SK-N-SH treated with all-trans-retinoic acid at 6 μM for 48 hours (cell line): Measurements from ENCODE around the gene SLC39A3.

ENCODE experiments used
- BACH2 ChIP-seq: fragments of 250-450 bp; sonication (Bioruptor Pico); IDR thresholded peaks from 2 replicates; pipeline ENCODE4 v1.9.0; 2021; ENCODE audit warnings: mild to moderate bottlenecking, borderline replicate concordance
- CSRNP3 ChIP-seq: fragments of 250-450 bp; sonication (Bioruptor Pico); IDR thresholded peaks from 2 replicates; pipeline ENCODE4 v1.5.1; 2021; ENCODE audit warnings: mild to moderate bottlenecking, moderate library complexity
- GLIS3 ChIP-seq: fragments of 250-450 bp; sonication (Bioruptor Pico); IDR thresholded peaks from 2 replicates; pipeline ENCODE4 v1.5.0; 2020; ENCODE audit warnings: mild to moderate bottlenecking, moderate library complexity
- ISL1 ChIP-seq: fragments of 250-450 bp; sonication (Bioruptor Pico); IDR thresholded peaks from 2 replicates; pipeline ENCODE4 v2.1.2; 2022; ENCODE audit warnings: mild to moderate bottlenecking, moderate library complexity
- RARB ChIP-seq: fragments of 250-450 bp; sonication (Bioruptor Pico); IDR thresholded peaks from 2 replicates; pipeline ENCODE4 v1.8.0; 2021; ENCODE audit warnings: mild to moderate bottlenecking, moderate library complexity
- TOX ChIP-seq: fragments of 250-450 bp; sonication (Bioruptor Pico); IDR thresholded peaks from 2 replicates; pipeline ENCODE4 v1.8.0; 2021; ENCODE audit warnings: mild to moderate bottlenecking, moderate library complexity, borderline replicate concordance
- ZFP3 ChIP-seq: fragments of 250-450 bp; sonication (Bioruptor Pico); IDR thresholded peaks from 2 replicates; pipeline ENCODE4 v1.5.0; 2020; ENCODE audit warnings: mild to moderate bottlenecking, moderate library complexity
- ZFP30 ChIP-seq: fragments of 450-650 bp; formaldehyde crosslinking; IDR thresholded peaks from 2 replicates; pipeline ENCODE4 v1.5.0; 2022; ENCODE audit warnings: mild to moderate bottlenecking, moderate library complexity
- ZNF8 ChIP-seq: fragments of 450-650 bp; formaldehyde crosslinking; IDR thresholded peaks from 2 replicates; pipeline ENCODE4 v1.5.0; 2020; ENCODE audit warnings: mild to moderate bottlenecking, moderate library complexity
- TF ChIP-seq, protein P1 (sequence below): fragments of 250-450 bp; sonication (Bioruptor Pico); IDR thresholded peaks from 2 replicates; pipeline ENCODE4 v1.8.0; 2020; ENCODE audit warnings: mild to moderate bottlenecking, moderate library complexity, borderline replicate concordance

DNA sequence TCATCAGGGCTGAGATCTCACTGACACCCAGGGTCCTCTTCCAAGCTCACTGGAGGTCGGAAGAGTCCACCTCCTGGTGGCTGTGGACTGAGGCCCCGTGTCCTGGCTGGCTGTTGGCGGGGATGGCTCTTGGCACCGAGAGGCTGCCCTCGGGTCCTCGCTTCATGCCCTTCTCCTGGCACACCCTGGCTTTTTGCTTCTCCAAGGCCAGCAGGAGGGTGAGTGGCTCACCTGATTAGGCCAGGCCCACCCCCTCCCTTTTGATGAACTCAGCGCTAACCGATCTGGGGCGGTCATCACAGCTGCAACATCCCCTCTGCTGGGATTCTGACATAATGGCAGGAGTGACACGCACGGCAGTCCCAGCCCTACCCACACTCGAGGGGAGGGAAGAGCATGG, 4.4 kb downstream of the SLC39A3 start:
- TF ChIP-seq BACH2 (CRISPR knock-in tag) (no peak), TOX (no peak), CSRNP3 (CRISPR knock-in tag) (no peak), ISL1 (CRISPR knock-in tag) (no peak), RARB (no peak), ZFP30 (CRISPR knock-in tag) (no peak), GLIS3 (no peak), ZFP3 (CRISPR knock-in tag) (no peak), ZNF8 (CRISPR knock-in tag) (no peak)
- TF ChIP-seq, protein P1, sequence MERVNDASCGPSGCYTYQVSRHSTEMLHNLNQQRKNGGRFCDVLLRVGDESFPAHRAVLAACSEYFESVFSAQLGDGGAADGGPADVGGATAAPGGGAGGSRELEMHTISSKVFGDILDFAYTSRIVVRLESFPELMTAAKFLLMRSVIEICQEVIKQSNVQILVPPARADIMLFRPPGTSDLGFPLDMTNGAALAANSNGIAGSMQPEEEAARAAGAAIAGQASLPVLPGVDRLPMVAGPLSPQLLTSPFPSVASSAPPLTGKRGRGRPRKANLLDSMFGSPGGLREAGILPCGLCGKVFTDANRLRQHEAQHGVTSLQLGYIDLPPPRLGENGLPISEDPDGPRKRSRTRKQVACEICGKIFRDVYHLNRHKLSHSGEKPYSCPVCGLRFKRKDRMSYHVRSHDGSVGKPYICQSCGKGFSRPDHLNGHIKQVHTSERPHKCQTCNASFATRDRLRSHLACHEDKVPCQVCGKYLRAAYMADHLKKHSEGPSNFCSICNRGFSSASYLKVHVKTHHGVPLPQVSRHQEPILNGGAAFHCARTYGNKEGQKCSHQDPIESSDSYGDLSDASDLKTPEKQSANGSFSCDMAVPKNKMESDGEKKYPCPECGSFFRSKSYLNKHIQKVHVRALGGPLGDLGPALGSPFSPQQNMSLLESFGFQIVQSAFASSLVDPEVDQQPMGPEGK (CRISPR knock-in tag) = no peak
